ENCODE measurements around the gene FOXK1. TPM values are rescaled to one million over a fixed set of nuclear protein-coding genes. Genes with fewer than 3 reads are reported as not detected.

Gene FOXK1
- total RNA-seq, 1 donor from 2014 or later, result 41.7 TPM

GRCh38 chr7:4788627-4789189 lies 106.6 kb downstream of the FOXK1 start:
- no peaks in the 10 kb centered on the region for H3K4me1 Mint-ChIP-seq (ENCODE audit: low read depth, unreplicated experiment)
- peaks cover 5% of the 10 kb centered on the region for H3K27me3 Mint-ChIP-seq (ENCODE audit: unreplicated experiment)
- H3K36me3 Mint-ChIP-seq (ENCODE audit: unreplicated experiment), result no peaks in the 10 kb centered on the region
- H3K4me3 Mint-ChIP-seq (ENCODE audit: unreplicated experiment), result no peak overlapping the region
- no peak overlapping the region for H3K27ac Mint-ChIP-seq (ENCODE audit: unreplicated experiment)
- TF ChIP-seq CTCF (IDR thresholded peaks at IDR 0.05; ENCODE audit: partially characterized antibody, unreplicated experiment), result no peak
- H3K9me3 Mint-ChIP-seq (ENCODE audit: unreplicated experiment), result peaks cover 7% of the 10 kb centered on the region
- peak; percentile 16 for DNase-seq

GRCh38 chr7:4789194-4790077 lies 107.3 kb downstream of the FOXK1 start:
- Mint-ChIP-seq H3K4me3 (ENCODE audit: unreplicated experiment) (no peak overlapping the region), H3K27ac (ENCODE audit: unreplicated experiment) (no peak overlapping the region), H3K9me3 (ENCODE audit: unreplicated experiment) (peaks cover 9% of the 10 kb centered on the region), H3K27me3 (ENCODE audit: unreplicated experiment) (peaks cover 4% of the 10 kb centered on the region), H3K4me1 (ENCODE audit: low read depth, unreplicated experiment) (peaks cover 4% of the 10 kb centered on the region), H3K36me3 (ENCODE audit: unreplicated experiment) (peaks cover 4% of the 10 kb centered on the region)
- peak; percentile 23 for DNase-seq
- no peak for TF ChIP-seq CTCF (IDR thresholded peaks at IDR 0.05; ENCODE audit: partially characterized antibody, unreplicated experiment)

- Mint-ChIP-seq H3K27me3 (ENCODE audit: unreplicated experiment) (peaks cover 4% of the 10 kb centered on the region), H3K4me3 (ENCODE audit: unreplicated experiment) (no peak overlapping the region), H3K36me3 (ENCODE audit: unreplicated experiment) (peaks cover 4% of the 10 kb centered on the region), H3K27ac (ENCODE audit: unreplicated experiment) (no peak overlapping the region), H3K9me3 (ENCODE audit: unreplicated experiment) (peaks cover 12% of the 10 kb centered on the region), H3K4me1 (ENCODE audit: low read depth, unreplicated experiment) (peaks cover 4% of the 10 kb centered on the region)
- TF ChIP-seq CTCF (IDR thresholded peaks at IDR 0.05; ENCODE audit: partially characterized antibody, unreplicated experiment), result no peak
- DNase-seq, result no peak
Measured at GRCh38 chr7:4790078-4790465, 108.0 kb downstream of the FOXK1 start.

GRCh38 chr7:4790516-4790991 lies 108.5 kb downstream of the FOXK1 start:
- no peak for DNase-seq
- H3K27ac Mint-ChIP-seq (ENCODE audit: unreplicated experiment), result no peak overlapping the region
- no peak for TF ChIP-seq CTCF (IDR thresholded peaks at IDR 0.05; ENCODE audit: partially characterized antibody, unreplicated experiment)
- peaks cover 4% of the 10 kb centered on the region for H3K27me3 Mint-ChIP-seq (ENCODE audit: unreplicated experiment)
- H3K4me1 Mint-ChIP-seq (ENCODE audit: low read depth, unreplicated experiment), result peaks cover 4% of the 10 kb centered on the region
- peaks cover 12% of the 10 kb centered on the region for H3K9me3 Mint-ChIP-seq (ENCODE audit: unreplicated experiment)
- H3K36me3 Mint-ChIP-seq (ENCODE audit: unreplicated experiment), result peaks cover 4% of the 10 kb centered on the region
- no peak overlapping the region for H3K4me3 Mint-ChIP-seq (ENCODE audit: unreplicated experiment)

Measured in glutamatergic neuron (in vitro differentiated cells).